ENCODE data around the gene SLC39A5. TPM values are rescaled to one million over a fixed set of nuclear protein-coding genes. Genes with fewer than 3 reads are reported as not detected.

The SLC39A5 gene
- total RNA-seq (ENCODE audit: unreplicated experiment) = not detected
- long read RNA-seq = 0 reads

- no peak within 1 kb of the TSS for H3K27ac Mint-ChIP-seq (ENCODE audit: unreplicated experiment)
- H3K9me3 Mint-ChIP-seq (ENCODE audit: unreplicated experiment) = no peaks in the 10 kb centered on the region
- no peak within 1 kb of the TSS for H3K4me3 Mint-ChIP-seq (ENCODE audit: unreplicated experiment)
- H3K4me1 Mint-ChIP-seq (ENCODE audit: unreplicated experiment) = peaks cover 6% of the 10 kb centered on the region
- H3K36me3 Mint-ChIP-seq (ENCODE audit: low read depth, unreplicated experiment) = peaks cover 4% of the 10 kb centered on the region
- TF ChIP-seq CTCF (IDR thresholded peaks at IDR 0.05; ENCODE audit: unreplicated experiment) = no peak
- H3K27me3 Mint-ChIP-seq (ENCODE audit: unreplicated experiment) = peaks cover 8% of the 10 kb centered on the region
- DNase-seq (ENCODE audit: low spot score) = no peak
These were observed at the start of gene SLC39A5 for GRCh38 chr12:56229916-56230431. Gene SLC39A5 (plus strand): TSS chr12:56230051. CDS start chr12:56231275, 1,224 bp downstream.

- Mint-ChIP-seq H3K9me3 (ENCODE audit: unreplicated experiment) (no peaks in the 10 kb centered on the region), H3K27me3 (ENCODE audit: unreplicated experiment) (peaks cover 25% of the 10 kb centered on the region), H3K27ac (ENCODE audit: unreplicated experiment) (no peak overlapping the region), H3K36me3 (ENCODE audit: low read depth, unreplicated experiment) (peaks cover 29% of the 10 kb centered on the region), H3K4me3 (ENCODE audit: unreplicated experiment) (no peak overlapping the region), H3K4me1 (ENCODE audit: unreplicated experiment) (peaks cover 31% of the 10 kb centered on the region)
- TF ChIP-seq CTCF (IDR thresholded peaks at IDR 0.05; ENCODE audit: unreplicated experiment) = no peak
- no peak for DNase-seq (ENCODE audit: low spot score)
These were observed 42.9 kb upstream of the SLC39A5 start for GRCh38 chr12:56186957-56187356.

- Mint-ChIP-seq H3K27me3 (ENCODE audit: unreplicated experiment) (peaks cover 28% of the 10 kb centered on the region), H3K9me3 (ENCODE audit: unreplicated experiment) (no peaks in the 10 kb centered on the region), H3K4me3 (ENCODE audit: unreplicated experiment) (peak overlapping the region; percentile 96), H3K27ac (ENCODE audit: unreplicated experiment) (peak overlapping the region; percentile 81), H3K36me3 (ENCODE audit: low read depth, unreplicated experiment) (peaks cover 32% of the 10 kb centered on the region), H3K4me1 (ENCODE audit: unreplicated experiment) (peaks cover 33% of the 10 kb centered on the region)
- DNase-seq (ENCODE audit: low spot score) = no peak
- TF ChIP-seq CTCF (IDR thresholded peaks at IDR 0.05; ENCODE audit: unreplicated experiment) = no peak
These were observed 41.6 kb upstream of the SLC39A5 start for GRCh38 chr12:56188131-56188777.

GRCh38 chr12:56188778-56189098 is 41.1 kb upstream of the SLC39A5 start:
- no peaks in the 10 kb centered on the region for H3K9me3 Mint-ChIP-seq (ENCODE audit: unreplicated experiment)
- peak; percentile 46 for DNase-seq (ENCODE audit: low spot score)
- H3K4me1 Mint-ChIP-seq (ENCODE audit: unreplicated experiment) = peaks cover 37% of the 10 kb centered on the region
- peak overlapping the region; percentile 96 for H3K4me3 Mint-ChIP-seq (ENCODE audit: unreplicated experiment)
- TF ChIP-seq CTCF (IDR thresholded peaks at IDR 0.05; ENCODE audit: unreplicated experiment) = no peak
- H3K27ac Mint-ChIP-seq (ENCODE audit: unreplicated experiment) = peak overlapping the region; percentile 81
- H3K36me3 Mint-ChIP-seq (ENCODE audit: low read depth, unreplicated experiment) = peaks cover 32% of the 10 kb centered on the region
- peaks cover 28% of the 10 kb centered on the region for H3K27me3 Mint-ChIP-seq (ENCODE audit: unreplicated experiment)
